Measurements from ENCODE around the gene CCDC167.
"Not testable (repeated sequence)": the region's sequence is repeated elsewhere in the genome, so short reads cannot be mapped to it uniquely, and the experiment has no call there.

The CCDC167 gene

GRCh38 chr6:37459981-37460800, 39.5 kb downstream of the CCDC167 start:
- no peak for DNase-seq
- H3K9me3 Mint-ChIP-seq, result no peaks in the 10 kb centered on the region
- no peaks in the 10 kb centered on the region for H3K27me3 Mint-ChIP-seq
- no peak overlapping the region for H3K27ac Mint-ChIP-seq
- ATAC-seq, result no peak
- H3K36me3 Mint-ChIP-seq (ENCODE audit: low read depth), result peaks cover 53% of the 10 kb centered on the region
- no peaks in the 10 kb centered on the region for H3K4me1 Mint-ChIP-seq
- no peak overlapping the region for H3K4me3 Mint-ChIP-seq

- no peak for DNase-seq
- no peak overlapping the region for H3K4me3 Mint-ChIP-seq
Measured at GRCh38 chr6:37456816-37457560, 42.7 kb downstream of the CCDC167 start.

GRCh38 chr6:37456126-37456525, 43.6 kb downstream of the CCDC167 start:
- no peaks in the 10 kb centered on the region for H3K27me3 Mint-ChIP-seq
- no peak overlapping the region for H3K4me3 Mint-ChIP-seq
- DNase-seq (no peak), ATAC-seq (no peak)
- no peaks in the 10 kb centered on the region for H3K9me3 Mint-ChIP-seq
- H3K36me3 Mint-ChIP-seq (ENCODE audit: low read depth), result peaks cover 56% of the 10 kb centered on the region
- peaks cover 15% of the 10 kb centered on the region for H3K4me1 Mint-ChIP-seq
- no peak overlapping the region for H3K27ac Mint-ChIP-seq

More at GRCh38 chr6:37456816-37457560, 42.7 kb downstream of the CCDC167 start:
- H3K9me3 Mint-ChIP-seq, result no peaks in the 10 kb centered on the region
- H3K27me3 Mint-ChIP-seq, result no peaks in the 10 kb centered on the region
- H3K36me3 Mint-ChIP-seq (ENCODE audit: low read depth), result peaks cover 56% of the 10 kb centered on the region
- no peak for ATAC-seq
- no peak overlapping the region for H3K27ac Mint-ChIP-seq
- H3K4me1 Mint-ChIP-seq, result peaks cover 6% of the 10 kb centered on the region

GRCh38 chr6:37454420-37455140, 45.1 kb downstream of the CCDC167 start:
- ATAC-seq, result no peak
- DNase-seq, result no peak
- Mint-ChIP-seq H3K36me3 (ENCODE audit: low read depth) (peaks cover 61% of the 10 kb centered on the region), H3K9me3 (no peaks in the 10 kb centered on the region), H3K4me3 (no peak overlapping the region), H3K27me3 (no peaks in the 10 kb centered on the region), H3K4me1 (peaks cover 15% of the 10 kb centered on the region), H3K27ac (no peak overlapping the region)

- Mint-ChIP-seq H3K4me1 (peaks cover 15% of the 10 kb centered on the region), H3K36me3 (ENCODE audit: low read depth) (peaks cover 52% of the 10 kb centered on the region), H3K27me3 (no peaks in the 10 kb centered on the region), H3K9me3 (no peaks in the 10 kb centered on the region), H3K4me3 (no peak overlapping the region), H3K27ac (peak overlapping the region; percentile 59)
- ATAC-seq (no peak), DNase-seq (no peak)
Measured at GRCh38 chr6:37452522-37452921, 47.2 kb downstream of the CCDC167 start.

- peaks cover 15% of the 10 kb centered on the region for H3K4me1 Mint-ChIP-seq
- H3K27ac Mint-ChIP-seq, result peak overlapping the region; percentile 59
- ATAC-seq, result no peak
- DNase-seq, result no peak
- no peaks in the 10 kb centered on the region for H3K9me3 Mint-ChIP-seq
- H3K36me3 Mint-ChIP-seq (ENCODE audit: low read depth), result peaks cover 56% of the 10 kb centered on the region
- H3K27me3 Mint-ChIP-seq, result no peaks in the 10 kb centered on the region
- no peak overlapping the region for H3K4me3 Mint-ChIP-seq
Measured at GRCh38 chr6:37451441-37452193, 48.1 kb downstream of the CCDC167 start.

GRCh38 chr6:37449984-37450383, 49.7 kb downstream of the CCDC167 start:
- no peak for DNase-seq
- H3K27me3 Mint-ChIP-seq, result no peaks in the 10 kb centered on the region

GRCh38 chr6:37443216-37443542, 56.5 kb downstream of the CCDC167 start:
- H3K4me1 Mint-ChIP-seq, result peaks cover 22% of the 10 kb centered on the region
- peaks cover 34% of the 10 kb centered on the region for H3K36me3 Mint-ChIP-seq (ENCODE audit: low read depth)
- DNase-seq, ATAC-seq, H3K27me3 Mint-ChIP-seq, H3K9me3 Mint-ChIP-seq: not testable (repeated sequence)
- peak overlapping the region; percentile 73 for H3K27ac Mint-ChIP-seq
- H3K4me3 Mint-ChIP-seq, result peak overlapping the region; percentile 72

More at GRCh38 chr6:37449984-37450383, 49.7 kb downstream of the CCDC167 start:
- Mint-ChIP-seq H3K27ac (peak overlapping the region; percentile 6), H3K4me3 (no peak overlapping the region), H3K4me1 (peaks cover 15% of the 10 kb centered on the region), H3K36me3 (ENCODE audit: low read depth) (peaks cover 57% of the 10 kb centered on the region), H3K9me3 (no peaks in the 10 kb centered on the region)
- no peak for ATAC-seq

GRCh38 chr6:37442416-37443215, 57.1 kb downstream of the CCDC167 start:
- H3K9me3 Mint-ChIP-seq, result no peaks in the 10 kb centered on the region
- peaks cover 25% of the 10 kb centered on the region for H3K4me1 Mint-ChIP-seq
- DNase-seq (no peak), ATAC-seq (no peak)
- H3K27me3 Mint-ChIP-seq, result no peaks in the 10 kb centered on the region
- peak overlapping the region; percentile 72 for H3K4me3 Mint-ChIP-seq
- H3K27ac Mint-ChIP-seq, result peak overlapping the region; percentile 73
- H3K36me3 Mint-ChIP-seq (ENCODE audit: low read depth), result peaks cover 38% of the 10 kb centered on the region

- Mint-ChIP-seq H3K36me3 (ENCODE audit: low read depth) (peaks cover 37% of the 10 kb centered on the region), H3K27ac (peak overlapping the region; percentile 26), H3K9me3 (no peaks in the 10 kb centered on the region), H3K4me3 (no peak overlapping the region), H3K27me3 (no peaks in the 10 kb centered on the region), H3K4me1 (peaks cover 32% of the 10 kb centered on the region)
- no peak for DNase-seq
- no peak for ATAC-seq
Measured at GRCh38 chr6:37441651-37442050, 58.0 kb downstream of the CCDC167 start.

- no peak for ATAC-seq
- peaks cover 19% of the 10 kb centered on the region for H3K36me3 Mint-ChIP-seq (ENCODE audit: low read depth)
Measured at GRCh38 chr6:37438930-37439329, 60.8 kb downstream of the CCDC167 start.

GRCh38 chr6:37435816-37436215, 63.9 kb downstream of the CCDC167 start:
- no peak for ATAC-seq
- peak overlapping the region; percentile 48 for H3K27ac Mint-ChIP-seq
- no peak overlapping the region for H3K4me3 Mint-ChIP-seq
- no peak for DNase-seq
- peaks cover 15% of the 10 kb centered on the region for H3K36me3 Mint-ChIP-seq (ENCODE audit: low read depth)
- peaks cover 47% of the 10 kb centered on the region for H3K4me1 Mint-ChIP-seq
- no peaks in the 10 kb centered on the region for H3K9me3 Mint-ChIP-seq
- H3K27me3 Mint-ChIP-seq, result no peaks in the 10 kb centered on the region

More at GRCh38 chr6:37438930-37439329, 60.8 kb downstream of the CCDC167 start:
- Mint-ChIP-seq H3K4me3 (no peak overlapping the region), H3K4me1 (peaks cover 57% of the 10 kb centered on the region), H3K9me3 (no peaks in the 10 kb centered on the region), H3K27ac (no peak overlapping the region), H3K27me3 (no peaks in the 10 kb centered on the region)
- no peak for DNase-seq

- Mint-ChIP-seq H3K27ac (peak overlapping the region; percentile 48), H3K9me3 (no peaks in the 10 kb centered on the region), H3K36me3 (ENCODE audit: low read depth) (peaks cover 15% of the 10 kb centered on the region), H3K4me1 (peaks cover 47% of the 10 kb centered on the region), H3K27me3 (no peaks in the 10 kb centered on the region), H3K4me3 (no peak overlapping the region)
- ATAC-seq (no peak), DNase-seq (no peak)
Measured at GRCh38 chr6:37435373-37435772, 64.3 kb downstream of the CCDC167 start.
